GM21737 (cell line): ENCODE results near the gene POLE2.
"Not testable (repeated sequence)": the region's sequence is repeated elsewhere in the genome, so short reads cannot be mapped to it uniquely, and the experiment has no call there.

ENCODE experiments used
- ATAC-seq: cut with Tn5 transposase; IDR thresholded peaks from one replicate; pipeline ENCODE4 v1.9.1; 2021; ENCODE audit warnings: mild to moderate bottlenecking, moderate library complexity; ENCODE audit not compliant: unreplicated experiment

POLE2 gene

GRCh38 chr14:49687942-49688700 lies at the start of gene POLE2:
TSS of gene POLE2 (minus strand) at chr14:49688214. CDS start at chr14:49688203, 11 bp downstream.
- ATAC-seq, result peak; percentile 86

- ATAC-seq, result not testable (repeated sequence)
Measured at GRCh38 chr14:49735669-49736068, 47.7 kb upstream of the POLE2 start.

- no peak for ATAC-seq
Measured at GRCh38 chr14:49733836-49734235, 45.8 kb upstream of the POLE2 start.

- no peak for ATAC-seq
Measured at GRCh38 chr14:49732896-49733295, 44.9 kb upstream of the POLE2 start.

GRCh38 chr14:49727171-49727570 lies 39.2 kb upstream of the POLE2 start:
- ATAC-seq, result no peak

- not testable (repeated sequence) for ATAC-seq
Measured at GRCh38 chr14:49721733-49722435, 33.9 kb upstream of the POLE2 start.

- no peak for ATAC-seq
Measured at GRCh38 chr14:49720744-49721143, 32.7 kb upstream of the POLE2 start.

- ATAC-seq, result not testable (repeated sequence)
Measured at GRCh38 chr14:49710993-49711392, 23.0 kb upstream of the POLE2 start.

GRCh38 chr14:49704471-49704870 lies 16.5 kb upstream of the POLE2 start:
- not testable (repeated sequence) for ATAC-seq

- ATAC-seq, result no peak
Measured at GRCh38 chr14:49703965-49704364, 16.0 kb upstream of the POLE2 start.

GRCh38 chr14:49702725-49703124 lies 14.7 kb upstream of the POLE2 start:
- no peak for ATAC-seq

- ATAC-seq, result not testable (repeated sequence)
Measured at GRCh38 chr14:49693735-49694124, 5.7 kb upstream of the POLE2 start.

GRCh38 chr14:49692811-49693734 lies 5.1 kb upstream of the POLE2 start, which contains the start of gene KLHDC1:
TSS of gene KLHDC1 (plus strand) at chr14:49693120. CDS start at chr14:49693195, 75 bp downstream.
- peak; percentile 52 for ATAC-seq

GRCh38 chr14:49692193-49692757 lies 4.3 kb upstream of the POLE2 start:
- no peak for ATAC-seq

- no peak for ATAC-seq
Measured at GRCh38 chr14:49691031-49691430, 3.0 kb upstream of the POLE2 start.

GRCh38 chr14:49688701-49689030 lies 652 bp upstream of the POLE2 start:
- ATAC-seq, result no peak

GRCh38 chr14:49686425-49686824 lies 1.6 kb downstream of the POLE2 start:
- no peak for ATAC-seq

GRCh38 chr14:49679271-49679670 lies 8.7 kb downstream of the POLE2 start:
- ATAC-seq, result no peak

GRCh38 chr14:49677643-49678042 lies 10.4 kb downstream of the POLE2 start:
- no peak for ATAC-seq

- ATAC-seq, result no peak
Measured at GRCh38 chr14:49673586-49673985, 14.4 kb downstream of the POLE2 start.

GRCh38 chr14:49670475-49670874 lies 17.5 kb downstream of the POLE2 start:
- ATAC-seq, result no peak
